Cerebellar nuclear complex (tissue), 1 donor: ENCODE measurements around the gene ATXN1.

Experiments used
- DNase-seq, 2 experiments: peaks; one replicate each; lab custom pipeline; 2025; lab: John Stamatoyannopoulos, UW

The ATXN1 gene

DNA sequence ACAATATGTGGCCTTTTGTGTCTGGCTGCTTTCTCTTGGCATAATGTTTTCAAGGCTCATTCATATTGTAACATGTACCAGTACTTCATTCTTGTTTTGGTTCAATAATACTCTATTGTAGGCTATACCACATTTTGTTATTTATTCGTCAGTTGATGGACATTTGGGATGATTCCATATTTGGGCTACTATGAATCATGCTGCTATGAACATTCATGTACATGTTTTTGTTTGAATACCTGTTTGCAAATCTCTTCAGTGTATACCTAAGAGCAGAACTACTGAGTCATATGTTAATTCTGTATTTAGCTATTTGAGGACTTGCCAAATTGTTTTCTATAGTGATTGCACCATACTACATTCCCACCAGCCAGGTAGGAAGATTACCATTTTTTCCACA, 263.0 kb downstream of the ATXN1 start:
- no peak for DNase-seq

DNA sequence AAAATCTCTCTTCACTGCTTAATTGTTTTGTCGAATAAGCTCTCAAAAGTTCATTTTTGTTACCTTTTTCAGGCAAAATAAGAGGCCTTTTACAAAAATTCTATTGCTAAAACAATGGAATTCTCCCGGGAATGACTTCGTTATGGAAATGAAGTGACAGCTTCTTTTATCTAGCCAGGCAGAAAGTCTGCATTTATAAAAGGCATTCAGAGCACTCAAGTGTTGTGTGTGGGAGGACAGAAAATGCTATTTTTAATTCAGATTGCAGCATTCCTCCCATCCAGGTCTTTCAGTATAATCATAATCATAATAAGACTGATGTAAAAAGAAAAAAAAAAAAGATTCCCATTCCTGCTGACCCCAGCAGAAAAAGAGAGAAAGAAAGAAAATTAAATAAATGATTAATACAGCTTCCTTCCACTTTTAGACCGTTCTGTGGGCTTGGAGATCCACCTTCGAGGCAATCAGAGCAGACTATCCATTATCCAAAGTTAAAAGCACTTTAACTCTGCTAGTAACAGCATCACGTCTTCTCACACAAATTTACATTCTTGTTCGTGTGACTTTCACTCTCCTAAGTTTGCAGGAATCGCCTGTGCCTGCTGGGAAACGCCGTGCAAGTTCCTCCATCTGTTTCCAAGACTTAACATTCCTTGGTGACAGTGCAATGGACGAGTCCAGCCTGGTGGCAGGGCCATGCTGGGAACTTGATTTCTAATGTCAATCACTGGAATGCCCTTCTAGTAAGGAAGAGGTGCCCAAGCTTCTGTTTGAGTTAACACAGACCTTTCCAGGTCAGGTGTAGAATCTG, 264.1 kb downstream of the ATXN1 start:
- DNase-seq, result no peak

DNA sequence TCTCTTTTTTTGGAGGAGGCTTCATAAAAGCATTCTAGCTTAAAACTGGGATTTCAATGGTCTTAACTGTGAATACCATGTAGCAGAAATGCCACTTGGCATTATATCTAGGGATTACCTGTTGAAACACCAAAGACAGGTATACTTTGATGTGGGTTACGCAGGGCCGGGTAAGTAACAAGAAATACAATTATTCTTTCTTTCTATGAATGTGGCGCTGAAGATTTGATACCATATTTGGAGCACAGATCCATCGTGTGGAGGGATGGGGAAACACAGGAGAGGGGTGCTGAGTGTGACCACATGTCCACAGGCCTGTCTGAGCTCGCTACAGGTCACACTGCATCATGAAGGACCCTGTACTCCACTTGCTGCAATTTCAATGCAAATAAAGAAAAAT, 265.1 kb downstream of the ATXN1 start:
- no peak for DNase-seq

DNA sequence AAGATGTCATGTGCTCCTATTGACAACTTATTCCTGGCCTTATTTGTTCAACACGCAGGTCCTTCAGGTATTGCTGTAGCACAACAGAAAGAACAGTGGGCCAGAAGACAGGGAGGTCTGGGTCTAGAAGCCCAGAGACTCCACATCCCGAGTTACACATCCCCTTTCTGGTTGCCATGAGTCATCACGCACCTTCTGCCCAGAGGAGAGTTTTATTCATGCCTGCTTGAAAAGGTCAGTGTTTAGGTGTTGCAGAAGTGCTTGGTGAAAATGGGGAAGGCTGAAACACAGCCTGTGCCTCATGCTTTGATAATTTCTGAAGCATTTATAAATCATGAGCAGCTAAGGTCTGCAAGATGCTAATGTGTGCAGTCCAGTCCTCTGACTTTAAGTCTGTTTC, 266.5 kb downstream of the ATXN1 start:
- no peak for DNase-seq

DNA sequence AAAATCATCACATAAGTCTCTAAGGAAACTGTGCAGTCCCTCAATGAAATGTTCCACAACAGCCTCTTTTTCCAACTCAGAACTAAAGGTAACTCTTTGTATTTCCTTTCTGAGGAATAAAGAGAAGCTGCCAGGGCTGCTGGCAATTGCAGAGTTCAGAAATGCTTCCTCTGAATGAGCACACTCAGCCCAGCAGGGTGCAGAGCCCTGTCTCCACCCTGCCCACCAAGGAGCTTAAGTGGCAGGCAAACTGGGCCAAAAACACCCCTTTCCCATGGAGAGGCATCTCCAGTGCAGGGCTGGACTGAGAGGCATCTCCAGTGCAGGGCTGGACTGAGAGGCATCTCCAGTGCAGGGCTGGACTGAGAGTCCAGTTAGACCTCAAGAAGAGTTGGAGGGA, 267.5 kb downstream of the ATXN1 start:
- no peak for DNase-seq

DNA sequence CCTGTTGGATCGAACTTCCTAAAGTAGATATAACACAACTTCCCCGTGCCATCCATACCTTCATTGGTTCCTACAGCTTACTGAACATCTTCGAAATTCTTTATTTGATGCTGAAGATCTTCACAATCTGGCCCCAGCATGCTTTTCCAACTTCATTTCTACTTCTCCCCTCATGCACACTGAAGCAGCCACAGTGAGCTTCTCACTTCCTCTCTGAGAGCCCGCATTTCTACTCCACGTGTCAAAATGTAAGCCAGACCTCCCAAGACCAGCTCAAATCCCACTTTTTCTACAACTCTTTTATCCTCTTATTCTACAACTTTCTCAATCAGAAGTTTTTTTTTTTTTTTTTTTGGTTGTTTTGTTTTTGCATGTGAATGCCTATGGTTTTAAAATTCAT, 268.1 kb downstream of the ATXN1 start:
- DNase-seq, result no peak

DNA sequence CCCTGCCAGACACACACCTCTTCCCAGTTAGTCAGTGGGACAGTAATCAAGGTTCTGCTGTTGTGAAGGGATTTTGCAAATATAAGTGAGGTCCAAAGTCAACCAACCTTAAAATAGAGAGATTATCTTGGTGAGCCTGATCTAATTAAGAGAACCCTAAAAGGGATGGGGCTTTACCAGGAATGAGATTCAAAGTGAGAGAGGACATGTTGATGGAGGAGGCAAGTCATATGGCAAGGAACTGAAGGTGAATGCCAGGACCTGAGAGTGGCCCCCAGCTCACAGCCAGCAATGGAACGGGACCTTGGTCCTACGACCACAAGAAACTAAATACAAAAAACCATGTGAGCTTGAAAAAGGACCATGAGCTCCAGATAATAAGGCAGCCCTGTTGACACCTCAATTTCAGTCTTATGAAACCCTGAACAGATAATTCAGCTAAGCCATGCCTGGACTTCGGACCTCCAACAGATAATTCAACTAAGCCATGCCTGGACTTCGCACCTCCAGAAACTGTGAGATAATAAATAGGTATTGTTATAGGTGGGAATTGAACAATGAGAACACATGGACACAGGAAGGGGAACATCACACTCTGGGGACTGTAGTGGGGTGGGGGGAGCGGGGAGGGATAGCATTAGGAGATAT, 269.5 kb downstream of the ATXN1 start:
- no peak for DNase-seq

DNA sequence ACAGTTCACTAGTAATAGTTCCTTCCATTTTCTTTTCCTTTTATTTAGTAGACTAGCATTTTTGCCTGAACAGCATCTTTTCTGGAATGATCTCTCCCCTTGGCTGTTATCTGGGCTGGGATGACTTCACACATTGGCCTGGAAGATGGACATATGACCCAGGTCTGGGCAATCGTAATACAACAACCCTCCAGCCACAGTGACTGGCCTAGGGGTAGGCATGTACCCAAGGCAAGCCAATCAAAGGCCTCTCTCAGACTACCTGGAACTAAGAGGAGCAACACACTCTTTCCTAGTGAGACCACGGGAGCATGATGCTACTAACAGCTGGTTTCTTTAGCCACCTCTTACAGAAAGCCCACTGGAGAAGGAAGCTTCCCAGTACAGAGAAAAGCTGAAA, 270.6 kb downstream of the ATXN1 start:
- DNase-seq, result no peak

DNA sequence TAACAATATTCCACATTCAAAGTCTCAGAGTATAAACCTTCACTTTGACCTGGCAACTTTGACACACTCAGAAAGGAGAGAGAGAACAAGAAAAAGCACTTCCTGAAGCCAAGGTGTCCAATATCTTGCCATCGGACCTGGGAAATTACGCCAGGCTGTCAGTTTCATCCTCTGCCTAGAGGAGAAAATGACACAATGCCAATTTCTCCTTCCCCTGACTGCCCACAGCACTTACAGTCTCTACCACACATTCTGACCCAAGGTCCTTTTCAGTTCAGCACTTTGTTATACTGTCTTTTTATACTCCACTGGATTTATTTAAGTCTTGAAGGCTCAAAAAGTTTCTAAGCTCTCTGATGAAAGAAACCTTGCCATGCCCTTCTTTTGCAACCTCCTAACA, 272.4 kb downstream of the ATXN1 start:
- no peak for DNase-seq

DNA sequence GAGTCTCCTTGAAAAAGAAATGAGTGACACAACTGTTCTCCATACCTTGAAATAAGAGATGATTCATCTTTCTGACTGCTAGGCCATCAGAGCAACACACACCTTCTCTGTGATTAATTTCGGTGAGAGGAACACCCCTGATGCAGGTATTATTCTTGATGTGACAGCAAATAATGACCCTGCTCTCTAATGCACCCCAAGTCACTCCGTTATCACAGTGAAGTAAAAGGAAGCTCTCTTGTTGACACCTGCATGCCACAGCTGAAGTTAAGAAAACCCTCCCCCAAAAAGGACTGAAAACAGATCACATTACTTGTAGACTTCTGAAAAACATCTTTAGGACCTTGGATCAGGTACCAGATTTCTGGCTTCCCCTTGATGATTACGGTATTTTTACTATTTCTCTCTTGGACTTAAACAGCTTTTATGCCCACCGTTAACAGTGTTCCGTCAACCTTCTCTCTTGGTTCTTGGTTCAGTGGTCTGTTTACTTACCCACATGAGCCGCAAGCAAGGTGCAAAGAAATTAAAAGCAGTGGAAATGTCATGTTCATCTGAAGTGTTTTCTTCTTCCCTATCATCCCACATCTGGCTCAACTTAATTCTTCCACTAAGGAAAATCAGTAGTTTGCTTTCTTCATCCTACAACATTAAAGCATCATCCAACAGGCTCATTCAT, 273.1 kb downstream of the ATXN1 start:
- no peak for DNase-seq

DNA sequence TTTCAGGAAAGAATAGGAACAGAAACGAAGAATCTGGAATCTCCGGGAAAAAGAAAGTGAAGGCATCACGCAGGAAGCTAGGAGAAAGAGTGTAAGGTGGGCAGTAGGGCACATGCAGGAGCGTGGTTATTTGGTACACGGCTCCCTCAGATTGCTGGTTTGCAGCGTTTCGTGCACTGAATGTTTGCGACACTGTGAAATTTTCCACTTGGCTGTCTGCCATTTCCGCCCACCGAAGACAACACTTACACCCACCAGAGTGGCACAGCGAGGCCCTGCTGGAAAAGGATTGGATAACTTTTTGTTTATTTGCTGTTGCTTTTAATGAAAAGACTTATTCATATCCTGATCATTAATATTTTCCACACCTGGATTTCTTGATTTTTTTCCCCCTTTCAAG, 274.6 kb downstream of the ATXN1 start:
- no peak for DNase-seq

DNA sequence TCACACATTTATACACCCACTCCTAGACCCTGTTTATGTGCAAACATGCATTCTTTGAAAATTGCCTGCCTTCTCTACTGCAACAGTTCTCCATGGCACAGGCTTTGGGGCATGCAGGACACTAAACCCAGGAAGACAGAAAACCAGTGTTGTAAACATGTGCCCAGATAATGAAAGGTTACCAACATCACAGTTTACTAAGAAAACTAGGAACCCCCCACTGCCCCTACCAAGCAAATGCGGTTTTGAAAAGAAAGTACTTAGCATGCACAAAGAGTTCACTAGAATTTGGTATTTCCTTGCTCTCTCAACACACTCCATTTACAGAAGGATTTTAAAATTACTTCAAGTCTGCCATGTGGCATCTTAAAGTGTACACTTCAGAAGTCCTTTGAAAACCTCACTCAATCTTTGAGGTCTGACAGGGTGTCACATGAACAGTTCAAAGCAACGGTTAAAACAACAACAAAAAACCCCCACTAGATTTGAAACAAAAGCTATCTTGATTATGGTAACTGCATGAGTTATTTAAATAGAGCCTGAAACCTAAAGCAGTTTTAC, 277.9 kb downstream of the ATXN1 start:
- DNase-seq, result no peak

DNA sequence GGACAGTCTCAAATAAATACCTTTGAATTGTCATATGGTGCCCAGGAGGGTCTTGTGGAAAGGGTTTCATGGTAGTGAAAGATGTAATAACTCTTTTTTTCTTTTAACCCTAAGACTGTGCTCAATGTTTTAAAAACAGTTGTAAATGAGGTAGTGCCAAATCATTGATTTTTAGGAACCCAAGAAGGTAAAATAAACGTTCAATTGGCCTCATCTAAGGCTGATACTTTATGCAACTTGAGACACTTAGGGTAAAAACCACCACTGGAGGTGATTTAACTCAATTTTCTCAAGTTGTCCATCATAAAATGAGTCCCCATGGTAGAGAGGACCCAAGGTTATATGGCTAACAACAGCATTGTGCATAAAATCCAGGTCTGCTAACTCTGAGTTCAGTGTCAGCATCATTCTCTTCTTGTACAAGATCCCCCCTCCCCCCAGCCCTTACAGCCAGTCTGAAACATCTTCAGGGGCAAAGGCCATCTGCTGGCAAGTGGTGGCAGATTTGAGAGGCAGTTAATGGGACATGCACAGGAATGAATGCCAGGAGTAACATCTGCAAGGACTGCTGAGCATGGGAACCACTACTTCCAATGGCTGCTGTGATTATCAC, 278.5 kb downstream of the ATXN1 start:
- no peak for DNase-seq

DNA sequence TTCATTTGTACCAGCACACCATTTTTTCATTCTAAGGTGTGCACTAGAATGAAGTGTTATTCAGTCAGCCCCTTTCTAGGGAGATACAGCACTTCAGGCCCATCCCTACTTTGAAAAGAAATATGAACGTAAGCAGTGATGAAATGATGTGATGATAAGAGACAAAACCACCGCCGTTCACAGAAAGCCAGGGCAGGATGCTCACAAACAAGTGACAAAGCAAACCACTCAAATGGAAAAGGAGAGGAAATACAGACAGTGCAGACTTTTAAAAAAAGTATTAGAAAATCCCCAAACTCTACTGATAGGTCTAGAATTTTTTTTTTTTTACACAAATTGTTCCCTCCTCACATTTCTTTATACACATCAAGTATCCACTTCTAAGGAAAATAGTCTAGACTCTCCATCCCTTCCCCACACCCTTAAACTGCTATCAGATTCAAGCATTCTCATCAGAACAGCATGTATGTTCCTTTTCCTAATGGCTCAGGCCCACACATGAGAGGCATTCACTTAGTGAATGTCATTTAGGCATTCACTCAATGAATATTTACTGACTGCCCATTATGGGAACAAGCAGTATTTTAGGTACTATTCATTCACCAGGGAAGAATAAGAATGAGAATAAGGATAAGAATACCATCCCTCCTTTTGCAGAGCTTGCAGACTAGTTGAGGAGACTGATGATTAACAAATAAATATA, 279.4 kb downstream of the ATXN1 start:
- DNase-seq, result no peak

DNA sequence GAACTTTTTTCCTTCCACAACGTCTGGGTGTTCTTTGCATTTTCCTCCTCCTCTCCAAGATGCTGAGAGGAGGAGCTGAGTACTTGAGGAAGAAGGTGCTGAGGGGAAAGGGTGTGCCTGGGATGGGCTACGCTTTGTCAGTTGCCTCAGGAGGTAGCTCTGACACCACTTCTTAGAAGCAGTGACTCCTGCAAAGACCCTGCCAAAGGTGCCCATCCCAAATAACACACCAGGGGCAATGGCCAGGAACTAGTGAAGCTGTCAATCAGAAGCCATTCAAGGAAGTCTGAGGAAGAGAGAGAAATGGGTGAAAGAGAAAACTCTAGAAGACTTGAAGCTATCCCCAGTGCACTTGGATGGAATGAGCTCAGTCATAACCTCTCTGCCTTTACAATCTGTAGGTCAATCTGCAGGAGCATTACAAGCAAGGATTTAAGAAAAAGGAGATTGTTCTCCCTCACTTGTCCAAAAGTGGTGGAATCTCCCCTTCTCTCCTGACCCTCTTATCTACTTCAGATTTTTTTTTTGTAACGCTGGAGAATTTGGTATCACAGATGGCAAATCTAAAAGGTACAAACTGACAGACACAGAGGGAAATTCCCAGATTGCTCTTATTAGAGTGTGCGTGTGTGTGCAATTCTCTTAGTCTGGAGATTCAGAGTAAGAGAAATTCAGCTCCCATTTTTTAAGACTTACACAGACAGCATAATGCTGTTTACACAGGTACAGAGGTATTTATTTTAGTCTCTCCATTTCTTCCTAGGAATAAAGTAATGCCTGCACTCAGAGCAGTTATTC, 280.3 kb downstream of the ATXN1 start:
- no peak for DNase-seq

DNA sequence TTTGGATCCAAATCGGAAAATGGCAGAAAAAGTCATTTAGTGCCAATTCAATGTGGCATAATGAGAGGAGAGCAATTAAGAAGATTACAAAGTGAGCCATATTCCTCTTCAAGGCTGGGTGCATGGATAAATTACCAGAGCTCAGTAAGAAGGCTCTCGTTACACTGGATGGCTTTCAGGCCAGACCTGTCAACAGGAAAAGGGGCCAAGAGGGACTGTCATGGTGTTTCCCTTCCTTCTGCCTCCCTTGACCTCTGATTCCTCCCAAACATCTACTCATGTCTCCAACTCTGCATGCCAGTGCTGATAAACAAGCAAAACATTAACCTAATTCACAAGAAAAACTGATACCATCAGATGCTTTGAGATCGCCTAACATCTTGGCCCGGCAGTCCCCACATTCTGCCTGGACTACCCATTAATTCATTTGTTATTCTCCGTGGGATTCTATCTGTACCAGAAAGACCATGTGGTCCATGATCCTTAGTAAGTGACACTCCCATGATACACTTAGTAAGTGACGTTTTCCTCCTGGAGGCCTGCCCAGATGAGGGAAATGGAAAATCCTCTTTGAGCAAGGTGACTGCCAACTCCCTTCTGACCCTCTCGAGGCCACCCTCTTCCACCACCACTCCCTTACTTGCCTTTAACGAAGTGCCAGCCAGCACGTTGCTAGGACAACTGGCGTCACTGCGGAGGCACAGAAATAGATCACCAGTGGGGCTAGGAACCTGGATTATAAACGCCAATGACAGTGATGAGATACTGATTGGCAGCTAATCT, 283.7 kb downstream of the ATXN1 start:
- no peak for DNase-seq

DNA sequence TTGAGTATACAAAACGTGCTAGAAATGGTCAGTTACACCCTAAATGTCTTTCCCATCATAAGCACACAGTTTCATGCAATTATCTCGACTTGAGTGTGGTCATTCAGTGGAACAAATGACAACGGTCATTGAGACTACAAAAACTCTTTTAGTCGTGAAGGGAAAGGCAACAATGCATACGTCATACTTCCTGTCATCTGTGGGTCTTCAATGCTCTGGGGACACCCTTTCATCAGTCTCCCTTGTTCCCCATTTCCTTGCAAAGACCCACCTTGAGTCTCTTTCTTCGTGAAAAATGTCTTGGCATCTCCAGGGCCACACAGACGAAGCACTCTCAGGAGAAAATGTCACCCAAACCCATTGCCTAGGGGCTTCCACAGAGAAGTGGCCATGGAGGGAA, 284.4 kb downstream of the ATXN1 start:
- no peak for DNase-seq

DNA sequence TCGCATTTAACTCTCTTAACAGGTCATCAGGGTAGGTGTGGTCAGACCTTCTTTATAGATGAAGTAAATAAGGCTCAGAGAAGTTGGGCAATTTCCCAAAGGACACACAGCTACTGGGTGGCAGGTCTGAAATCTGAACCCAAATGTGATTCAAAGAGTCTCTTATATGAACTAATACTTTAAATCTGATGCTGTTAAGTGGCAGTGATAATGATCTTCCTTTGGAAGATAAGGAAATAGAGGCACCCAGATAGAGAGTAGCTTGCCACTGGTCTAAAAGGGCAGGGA, 285.8 kb downstream of the ATXN1 start:
- DNase-seq, result no peak

DNA sequence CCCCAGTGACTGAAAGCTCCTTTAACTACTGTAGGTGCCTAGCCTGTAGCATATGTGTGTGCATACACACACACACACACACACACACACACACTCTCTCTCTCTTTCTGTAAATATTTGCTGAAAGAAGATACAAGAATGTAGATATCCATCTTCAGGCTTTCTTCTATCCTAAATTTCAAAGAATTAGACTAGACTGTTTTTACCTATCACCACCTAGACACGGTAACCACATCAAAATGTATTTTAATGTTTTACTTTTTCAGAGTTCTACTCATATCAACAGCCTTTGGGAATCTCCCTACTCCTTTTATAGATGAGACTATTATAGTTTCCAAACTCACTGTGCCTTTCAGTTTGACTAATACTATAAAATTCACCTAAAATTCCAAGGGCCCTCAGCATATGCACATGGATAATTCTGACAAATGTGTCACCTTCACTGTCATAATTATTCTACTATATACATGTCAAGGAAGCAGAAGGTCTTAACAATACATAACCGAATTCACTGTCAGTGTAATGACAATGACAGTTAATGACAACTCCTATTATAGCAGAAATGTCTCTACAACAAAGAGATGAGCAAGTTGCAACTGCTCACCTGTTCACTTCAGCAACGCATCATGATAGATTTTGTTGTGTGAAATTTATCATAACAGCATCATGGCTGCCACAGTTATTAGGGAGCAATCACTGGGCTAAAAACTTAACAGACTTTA, 286.3 kb downstream of the ATXN1 start:
- DNase-seq, result no peak
